HCEC 1CT (cell line): ENCODE results near the gene AHI1.

Source experiments
- DNase-seq: peaks from one replicate; pipeline ENCODE4 v3.0.0-alpha.2; 2017

AHI1 gene

GRCh38 chr6:135497412-135498184 lies at the start of gene AHI1:
TSS of gene AHI1 (minus strand) at chr6:135497740. CDS start at chr6:135492237, 5,503 bp downstream.
- peak; percentile 91 for DNase-seq

GRCh38 chr6:135546680-135547418 lies 49.3 kb upstream of the AHI1 start:
- DNase-seq, result no peak

- no peak for DNase-seq
These were observed 48.7 kb upstream of the AHI1 start for GRCh38 chr6:135546206-135546605.

DNA sequence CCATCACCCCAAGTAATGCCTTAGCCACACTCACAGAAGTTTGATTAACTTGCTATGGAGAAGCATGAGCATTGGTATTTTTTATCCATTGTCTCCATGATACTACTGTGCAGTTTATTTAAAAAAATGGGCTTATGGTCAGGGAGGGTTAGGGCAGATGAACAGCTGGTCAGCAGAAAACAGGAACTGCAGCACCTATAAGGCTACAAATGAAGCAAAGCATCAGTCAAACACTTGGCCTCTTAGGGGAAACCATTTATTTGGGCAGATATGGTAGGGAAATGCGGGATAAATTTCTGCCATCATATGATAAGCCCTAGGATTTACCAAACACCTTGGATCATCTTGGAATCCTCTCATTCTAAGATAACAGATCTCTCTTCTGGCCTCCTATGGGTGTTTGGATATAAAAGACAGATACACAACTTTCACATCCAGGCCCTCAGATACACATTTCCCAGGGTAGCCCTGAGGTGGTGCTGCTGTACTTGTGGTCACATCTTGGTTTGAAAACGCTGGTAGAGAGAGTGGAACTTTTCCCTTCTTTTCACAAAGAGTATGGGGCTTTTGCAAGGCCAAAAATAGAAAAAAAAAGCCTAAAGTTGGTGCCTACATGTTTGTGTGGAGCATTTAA lies 42.8 kb upstream of the AHI1 start:
- DNase-seq, result peak; percentile 11

DNA sequence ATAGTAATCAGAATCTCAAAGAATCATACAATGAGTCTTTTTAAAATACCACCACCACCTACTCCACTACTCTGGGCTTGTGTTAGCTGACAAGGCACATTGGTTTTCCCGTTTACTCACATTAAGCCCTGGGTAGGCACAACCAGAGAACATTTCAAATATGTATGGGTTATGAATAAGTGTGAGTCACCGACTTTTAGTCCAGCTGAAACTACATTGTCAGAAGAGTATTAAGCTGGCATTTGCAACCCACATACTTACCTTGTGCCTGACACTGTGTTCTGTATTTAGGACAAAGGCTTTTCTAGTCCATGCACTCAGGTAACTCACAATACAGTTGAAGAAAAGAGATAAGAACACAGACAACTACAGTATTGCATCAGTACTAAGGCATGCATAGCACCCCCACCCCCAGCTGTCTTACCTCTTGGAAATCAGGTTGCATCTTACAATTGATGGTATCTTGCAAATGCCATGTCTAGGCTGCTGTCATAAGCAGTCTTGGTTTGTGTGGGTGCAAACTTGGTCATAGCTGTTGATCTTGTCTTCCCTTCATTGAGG lies 40.3 kb upstream of the AHI1 start:
- DNase-seq, result peak; percentile 93

GRCh38 chr6:135535989-135536414 lies 38.5 kb upstream of the AHI1 start:
- peak; percentile 94 for DNase-seq

GRCh38 chr6:135534773-135535380 lies 37.3 kb upstream of the AHI1 start:
- DNase-seq, result peak; percentile 45

DNA sequence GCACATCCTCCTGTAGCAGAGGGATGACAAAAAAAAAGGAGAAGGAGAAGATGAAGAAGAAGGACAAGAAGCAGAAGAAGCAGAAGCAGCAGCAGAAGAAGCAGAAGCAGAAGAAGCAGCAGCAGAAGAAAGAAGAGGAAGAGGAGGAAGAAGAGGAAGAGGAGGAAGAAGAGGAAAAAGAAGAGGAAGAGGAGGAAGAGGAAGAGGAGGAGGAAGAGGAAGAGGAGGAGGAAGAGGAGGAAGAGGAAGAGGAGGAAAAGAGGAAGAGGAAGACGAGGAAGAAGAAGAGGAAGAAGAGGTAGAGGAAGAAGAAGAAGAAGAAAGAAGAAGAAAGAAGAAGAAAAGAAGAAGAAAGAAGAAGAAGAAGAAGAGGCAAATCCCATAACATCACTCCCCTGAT lies 35.0 kb upstream of the AHI1 start:
- DNase-seq, result no peak

DNA sequence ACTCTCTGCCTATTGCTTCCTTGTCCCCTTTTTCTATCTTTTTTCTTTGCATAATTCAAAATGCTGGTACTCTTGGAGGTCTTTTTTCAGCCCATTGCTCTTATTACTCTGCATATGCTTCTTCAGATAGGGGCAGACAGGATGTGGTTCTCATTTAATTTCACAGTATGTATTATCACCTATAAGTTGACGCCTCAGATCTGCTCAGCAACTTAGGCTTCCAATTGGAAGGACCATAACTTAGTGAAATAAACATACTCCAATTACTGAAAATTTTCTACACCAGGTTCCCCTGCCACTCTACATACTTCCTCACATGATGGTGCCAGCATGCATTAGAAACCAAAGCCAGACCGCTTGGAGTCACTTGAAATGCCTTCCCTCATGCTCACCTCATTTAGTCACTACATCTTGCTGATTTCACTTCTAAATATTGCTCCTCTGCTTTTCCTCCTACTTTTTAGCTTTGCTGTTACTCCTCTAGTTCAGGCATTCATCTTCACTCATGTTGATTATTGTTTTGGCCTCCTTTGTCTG lies 34.5 kb upstream of the AHI1 start:
- no peak for DNase-seq

GRCh38 chr6:135530113-135530512 lies 32.6 kb upstream of the AHI1 start:
- no peak for DNase-seq

GRCh38 chr6:135527960-135528249 lies 30.4 kb upstream of the AHI1 start:
- no peak for DNase-seq

- no peak for DNase-seq
These were observed 29.8 kb upstream of the AHI1 start for GRCh38 chr6:135527116-135527959.

DNA sequence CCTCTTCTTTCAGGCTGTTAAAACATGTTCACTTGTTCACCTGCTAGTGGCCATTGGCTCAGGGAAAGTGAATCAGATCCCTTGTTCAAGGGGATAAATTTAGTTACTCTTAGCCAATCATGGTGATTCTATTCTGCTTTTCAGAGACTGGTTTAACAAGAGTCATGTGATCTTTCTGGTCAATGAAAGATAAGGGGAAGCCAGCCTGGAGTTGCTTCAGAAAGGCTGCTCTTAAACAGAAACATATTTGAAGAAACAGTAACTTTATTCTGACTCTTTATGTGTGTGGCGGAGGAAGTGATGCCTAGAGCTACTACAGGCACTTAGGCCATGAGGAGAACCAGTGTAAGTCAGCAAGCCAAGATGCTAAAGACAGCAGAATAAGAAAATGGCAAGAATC lies 28.1 kb upstream of the AHI1 start:
- DNase-seq, result no peak

DNA sequence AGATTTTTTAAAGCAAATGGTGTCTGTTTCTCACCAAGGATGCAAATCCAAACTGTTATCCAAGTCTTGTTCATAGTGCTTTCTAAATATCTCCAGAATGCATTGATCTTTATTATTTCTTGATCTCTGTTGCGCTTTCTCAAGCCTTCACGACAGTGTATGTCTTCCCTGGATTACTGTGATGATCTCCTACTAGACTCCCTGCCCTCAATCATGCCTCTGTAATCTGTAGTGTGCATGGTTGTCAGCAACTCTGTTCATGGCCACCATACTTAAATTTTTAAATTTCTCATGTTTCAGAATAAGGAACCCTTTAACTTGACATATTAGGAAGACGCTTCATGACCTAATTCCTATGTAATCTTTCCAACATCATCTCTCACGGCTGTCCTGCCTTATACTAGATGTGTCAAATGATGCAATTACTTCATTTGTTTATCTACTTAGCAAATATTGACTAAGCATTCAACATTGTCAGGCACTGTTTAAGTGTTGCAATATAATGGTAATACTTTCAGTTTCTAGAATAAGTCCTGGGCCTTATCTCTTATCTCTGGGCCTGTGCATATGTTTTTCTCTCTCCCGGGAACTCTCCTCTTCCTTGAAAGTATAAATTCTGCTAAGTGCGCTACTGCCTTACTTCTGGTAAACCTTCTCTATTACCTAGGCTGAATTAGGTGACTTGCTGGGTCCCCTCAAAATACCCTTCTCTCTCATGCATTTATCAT lies 25.6 kb upstream of the AHI1 start:
- peak; percentile 74 for DNase-seq

GRCh38 chr6:135521431-135521830 lies 23.9 kb upstream of the AHI1 start:
- DNase-seq, result peak; percentile 17

GRCh38 chr6:135520781-135521180 lies 23.2 kb upstream of the AHI1 start:
- peak; percentile 47 for DNase-seq

- DNase-seq, result no peak
These were observed 21.8 kb upstream of the AHI1 start for GRCh38 chr6:135519348-135519747.

DNA sequence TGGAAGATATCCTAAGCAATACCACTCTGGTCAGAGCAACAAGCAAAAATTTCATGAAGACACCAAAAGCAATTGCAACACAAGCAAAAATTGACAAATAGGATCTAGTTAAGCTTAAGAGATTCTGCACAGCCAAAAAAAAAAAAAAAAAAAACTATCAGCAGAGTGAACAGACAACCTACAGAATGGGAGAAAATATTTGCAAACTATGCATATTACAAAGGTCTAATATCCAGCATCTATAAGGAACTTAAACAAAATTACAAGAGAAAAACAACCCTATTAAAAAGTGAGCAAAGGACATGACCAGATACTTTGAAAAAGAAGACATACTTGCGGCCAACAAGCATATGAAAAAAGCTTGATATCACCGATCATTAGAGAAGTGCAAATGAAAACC lies 20.0 kb upstream of the AHI1 start:
- no peak for DNase-seq

DNA sequence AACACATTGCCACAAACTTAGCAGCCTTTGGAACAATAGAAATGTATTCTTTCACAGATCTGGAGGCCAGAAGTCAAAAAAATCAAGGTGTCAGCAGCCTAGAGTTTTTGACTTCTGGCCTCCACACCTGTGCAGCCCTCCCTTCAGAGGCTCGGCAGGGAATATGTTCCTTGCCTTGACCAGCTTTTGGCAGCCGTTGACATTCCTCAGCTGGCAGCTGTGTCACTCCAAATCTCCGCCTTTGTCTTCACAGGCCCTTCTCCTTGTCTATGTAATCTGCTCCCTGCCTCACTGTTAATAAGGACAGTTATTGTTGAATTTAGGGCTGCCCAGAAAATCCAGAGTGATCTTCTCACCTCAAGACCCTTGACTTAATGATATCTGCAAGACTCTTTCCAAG lies 17.2 kb upstream of the AHI1 start:
- DNase-seq, result no peak

DNA sequence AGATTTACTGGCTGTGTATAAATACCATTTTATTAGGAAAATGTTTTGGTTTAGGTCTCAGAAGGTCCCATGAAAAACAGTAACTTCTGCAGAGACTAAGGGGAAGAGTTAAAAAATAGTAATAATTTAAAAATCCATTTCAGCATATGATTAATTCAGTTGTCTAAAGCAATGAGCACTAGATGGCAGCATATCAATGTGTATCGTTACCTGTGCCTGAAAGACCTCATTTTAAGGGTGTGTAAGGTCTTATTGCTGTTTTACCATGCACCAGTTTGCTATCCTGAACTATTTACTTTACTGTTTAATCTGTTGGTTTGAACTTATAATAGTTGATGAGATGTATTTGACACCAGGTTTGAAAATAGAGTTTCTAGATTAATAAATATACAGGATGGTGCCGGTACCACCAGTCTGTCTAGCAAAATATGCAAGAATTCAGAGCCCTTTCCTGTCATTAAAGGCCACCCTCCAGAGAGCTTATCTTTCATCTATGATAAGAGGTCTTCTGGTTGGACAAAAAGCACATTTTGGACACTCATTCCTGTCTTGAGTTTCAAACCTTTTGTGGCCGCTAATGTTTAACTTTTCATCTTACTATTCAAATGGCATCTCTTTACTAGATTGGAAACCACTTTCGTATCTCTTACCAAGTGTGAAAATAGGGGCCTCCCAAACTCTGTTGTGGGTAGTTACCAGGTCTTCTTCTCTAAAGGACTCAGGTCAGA lies 8.9 kb upstream of the AHI1 start:
- DNase-seq, result peak; percentile 71

- DNase-seq, result no peak
These were observed 8.1 kb upstream of the AHI1 start for GRCh38 chr6:135505648-135506047.
